ENCODE measurements around the gene C1orf105. TPM values are rescaled to one million over a fixed set of nuclear protein-coding genes. Genes with fewer than 3 reads are reported as not detected.

Gene C1orf105
- total RNA-seq, 4 donors from 2014 or later, result not detected

- TF ChIP-seq EP300 (IDR thresholded peaks at IDR 0.05) (no peak), CTCF (IDR thresholded peaks at IDR 0.05) (no peak), POLR2A (IDR thresholded peaks at IDR 0.05) (no peak), POLR2AphosphoS5 (IDR thresholded peaks at IDR 0.05) (no peak)
- peaks cover 6 to 72% (median 23%) of the 10 kb centered on the region in 3 donors for H3K4me1 ChIP-seq
- H3K27me3 ChIP-seq, result no peaks in the 10 kb centered on the region
- peak overlapping the region; percentile 50 to 85 (median 68) for H3K27ac ChIP-seq
- no peak overlapping the region for H3K4me3 ChIP-seq
- no peak for ATAC-seq
- 14 to 28% methylated on average over 3 to 4 of the region's 4 CpGs for WGBS, 2 donors (ENCODE audit: low coverage in 1 of 2)
- no peaks in the 10 kb centered on the region for H3K9me3 ChIP-seq
- no peaks in the 10 kb centered on the region for H3K36me3 ChIP-seq
These were observed 26.2 kb upstream of the C1orf105 start for GRCh38 chr1:172394141-172394751.

- Histone ChIP-seq H3K36me3 (no peaks in the 10 kb centered on the region), H3K9me3 (no peaks in the 10 kb centered on the region), H3K4me3 (no peak overlapping the region), H3K27ac (peak overlapping the region in 3 of 4 donors; percentile 50 to 85 (median 70)), H3K4me1 (peaks cover 6 to 75% (median 23%) of the 10 kb centered on the region in 3 donors), H3K27me3 (no peaks in the 10 kb centered on the region)
- no peak for TF ChIP-seq EP300 (IDR thresholded peaks at IDR 0.05)
- TF ChIP-seq POLR2AphosphoS5 (IDR thresholded peaks at IDR 0.05), result no peak
- no peak for TF ChIP-seq CTCF (IDR thresholded peaks at IDR 0.05)
- no peak for TF ChIP-seq POLR2A (IDR thresholded peaks at IDR 0.05)
- no peak for ATAC-seq
- WGBS, 2 donors (ENCODE audit: low coverage in 1 of 2), result 61 to 84% methylated on average over 5 of the region's 5 CpGs
These were observed 25.7 kb upstream of the C1orf105 start for GRCh38 chr1:172394811-172395210.

GRCh38 chr1:172395576-172395975 is 24.9 kb upstream of the C1orf105 start:
- no peak for TF ChIP-seq EP300 (IDR thresholded peaks at IDR 0.05)
- TF ChIP-seq POLR2AphosphoS5 (IDR thresholded peaks at IDR 0.05), result no peak
- WGBS, 2 donors (ENCODE audit: low coverage in 1 of 2), result 70 to 83% methylated on average over 3 of the region's 3 CpGs
- H3K4me3 ChIP-seq, result no peak overlapping the region
- no peak for ATAC-seq
- no peaks in the 10 kb centered on the region for H3K36me3 ChIP-seq
- H3K9me3 ChIP-seq, result no peaks in the 10 kb centered on the region
- H3K27ac ChIP-seq, result peak overlapping the region in 3 of 4 donors; percentile 80 to 85 (median 84)
- H3K4me1 ChIP-seq, result peaks cover 6 to 77% (median 23%) of the 10 kb centered on the region in 3 donors
- H3K27me3 ChIP-seq, result no peaks in the 10 kb centered on the region

GRCh38 chr1:172397221-172397620 is 23.3 kb upstream of the C1orf105 start:
- ATAC-seq, result no peak
- WGBS, 2 donors (ENCODE audit: low coverage in 1 of 2), result 30 to 31% methylated on average over 3 of the region's 3 CpGs
- H3K4me3 ChIP-seq, result no peak overlapping the region
- H3K27me3 ChIP-seq, result no peaks in the 10 kb centered on the region
- H3K9me3 ChIP-seq, result no peaks in the 10 kb centered on the region
- peak; percentile 7 for TF ChIP-seq POLR2AphosphoS5 (IDR thresholded peaks at IDR 0.05)
- no peak for TF ChIP-seq POLR2A (IDR thresholded peaks at IDR 0.05)
- H3K4me1 ChIP-seq, result peaks cover 6 to 70% (median 23%) of the 10 kb centered on the region in 3 donors
- no peaks in the 10 kb centered on the region for H3K36me3 ChIP-seq
- H3K27ac ChIP-seq, result peak overlapping the region; percentile 80 to 96 (median 84)

- no peaks in the 10 kb centered on the region for H3K9me3 ChIP-seq
- TF ChIP-seq POLR2AphosphoS5 (IDR thresholded peaks at IDR 0.05), result no peak
- TF ChIP-seq POLR2A (IDR thresholded peaks at IDR 0.05), result no peak
- TF ChIP-seq EP300 (IDR thresholded peaks at IDR 0.05), result no peak
- no peak for TF ChIP-seq CTCF (IDR thresholded peaks at IDR 0.05)
- 27 to 50% methylated on average over 2 of the region's 2 CpGs for WGBS, 2 donors (ENCODE audit: low coverage in 1 of 2)
- peaks cover 6 to 70% (median 23%) of the 10 kb centered on the region in 3 donors for H3K4me1 ChIP-seq
- H3K27me3 ChIP-seq, result no peaks in the 10 kb centered on the region
- ATAC-seq, result no peak
- no peak overlapping the region for H3K4me3 ChIP-seq
- H3K36me3 ChIP-seq, result no peaks in the 10 kb centered on the region
- peak overlapping the region; percentile 80 to 96 (median 84) for H3K27ac ChIP-seq
These were observed 22.9 kb upstream of the C1orf105 start for GRCh38 chr1:172397633-172398032.

GRCh38 chr1:172398193-172398592 is 22.3 kb upstream of the C1orf105 start:
- ATAC-seq, result peak; percentile 34
- Histone ChIP-seq H3K27me3 (no peaks in the 10 kb centered on the region), H3K4me3 (no peak overlapping the region), H3K36me3 (no peaks in the 10 kb centered on the region), H3K4me1 (peaks cover 6 to 69% (median 23%) of the 10 kb centered on the region in 3 donors), H3K27ac (peak overlapping the region; percentile 80 to 96 (median 84)), H3K9me3 (no peaks in the 10 kb centered on the region)
- no peak for TF ChIP-seq CTCF (IDR thresholded peaks at IDR 0.05)
- TF ChIP-seq EP300 (IDR thresholded peaks at IDR 0.05), result no peak
- TF ChIP-seq POLR2AphosphoS5 (IDR thresholded peaks at IDR 0.05), result no peak
- no peak for TF ChIP-seq POLR2A (IDR thresholded peaks at IDR 0.05)
- WGBS, 2 donors (ENCODE audit: low coverage in 1 of 2), result 21 to 22% methylated on average over 2 of the region's 2 CpGs

Measured in gastroesophageal sphincter (tissue), 4 donors.